Nephron progenitor cell (in vitro differentiated cells): ENCODE results near the gene GOLGA2.
A peak's percentile ranks its signal among the peaks of the same experiment; 100 is the strongest.

Source experiments
- DNase-seq: peaks from one replicate; pipeline ENCODE4 v3.0.0; 2021
- H3K27ac Mint-ChIP-seq: 2 replicates; pipeline ENCODE4 v1.8.0; 2021; ENCODE audit warnings: mild to moderate bottlenecking, moderate library complexity, mixed read lengths
- H3K27me3 Mint-ChIP-seq: 2 replicates; pipeline ENCODE4 v1.8.0; 2021; ENCODE audit warnings: mild to moderate bottlenecking, low read depth, mixed read lengths; ENCODE audit not compliant: poor library complexity
- H3K36me3 Mint-ChIP-seq: 2 replicates; pipeline ENCODE4 v1.8.0; 2021; ENCODE audit warnings: low read depth, mixed read lengths
- H3K4me1 Mint-ChIP-seq: 2 replicates; pipeline ENCODE4 v1.8.0; 2021; ENCODE audit warnings: mixed read lengths
- H3K4me3 Mint-ChIP-seq: 2 replicates; pipeline ENCODE4 v1.8.0; 2021; ENCODE audit warnings: mild to moderate bottlenecking, moderate library complexity, mixed read lengths
- H3K9me3 Mint-ChIP-seq: 2 replicates; pipeline ENCODE4 v1.8.0; 2021; ENCODE audit warnings: mild to moderate bottlenecking, moderate library complexity, mixed read lengths
- TF ChIP-seq, protein P1 (sequence below): fragments of 200-600 bp; sonication (generic); IDR thresholded peaks from 2 replicates; pipeline ENCODE4 v1.5.0; 2021; ENCODE audit warnings: antibody characterized with exemption

The GOLGA2 gene

DNA sequence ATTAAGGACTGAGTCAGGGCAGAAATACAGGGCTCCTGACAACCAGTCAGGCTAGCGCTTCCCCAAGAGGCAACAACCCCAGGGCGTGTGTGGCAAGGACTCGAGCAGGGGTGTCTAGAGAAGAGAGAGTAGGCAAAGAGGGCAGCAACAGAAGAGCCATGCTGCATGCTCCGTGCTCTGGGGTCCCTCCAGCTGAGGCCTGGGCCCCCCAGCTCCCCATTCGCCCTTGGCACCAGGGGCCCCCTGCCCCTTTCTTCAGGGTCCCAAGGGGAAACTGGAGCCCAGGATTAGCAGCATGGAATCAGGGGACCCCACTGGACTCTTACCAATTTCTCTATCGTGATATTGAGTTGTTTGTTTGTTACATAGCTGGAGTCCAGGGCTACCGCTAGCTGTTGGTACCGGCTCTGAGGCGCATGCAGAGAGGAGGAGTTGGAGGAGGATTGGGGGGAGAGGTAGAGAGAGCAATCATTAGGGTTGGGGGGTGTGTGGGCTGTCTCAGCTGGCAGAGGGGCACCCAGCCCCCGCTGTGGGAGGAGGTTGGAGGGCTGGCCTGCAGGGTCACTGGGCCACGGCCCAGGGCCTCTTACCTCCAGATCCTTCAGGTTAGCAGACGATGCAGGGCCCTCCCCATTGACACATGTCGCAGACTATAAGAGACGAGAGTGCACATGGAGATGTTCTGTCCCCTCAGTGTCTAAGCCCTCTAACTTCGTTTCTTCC, 8.8 kb downstream of the GOLGA2 start:
- H3K4me3 Mint-ChIP-seq = no peak overlapping the region
- H3K9me3 Mint-ChIP-seq = no peaks in the 10 kb centered on the region
- no peak for DNase-seq
- H3K4me1 Mint-ChIP-seq = peaks cover 8% of the 10 kb centered on the region
- TF ChIP-seq, protein P1, sequence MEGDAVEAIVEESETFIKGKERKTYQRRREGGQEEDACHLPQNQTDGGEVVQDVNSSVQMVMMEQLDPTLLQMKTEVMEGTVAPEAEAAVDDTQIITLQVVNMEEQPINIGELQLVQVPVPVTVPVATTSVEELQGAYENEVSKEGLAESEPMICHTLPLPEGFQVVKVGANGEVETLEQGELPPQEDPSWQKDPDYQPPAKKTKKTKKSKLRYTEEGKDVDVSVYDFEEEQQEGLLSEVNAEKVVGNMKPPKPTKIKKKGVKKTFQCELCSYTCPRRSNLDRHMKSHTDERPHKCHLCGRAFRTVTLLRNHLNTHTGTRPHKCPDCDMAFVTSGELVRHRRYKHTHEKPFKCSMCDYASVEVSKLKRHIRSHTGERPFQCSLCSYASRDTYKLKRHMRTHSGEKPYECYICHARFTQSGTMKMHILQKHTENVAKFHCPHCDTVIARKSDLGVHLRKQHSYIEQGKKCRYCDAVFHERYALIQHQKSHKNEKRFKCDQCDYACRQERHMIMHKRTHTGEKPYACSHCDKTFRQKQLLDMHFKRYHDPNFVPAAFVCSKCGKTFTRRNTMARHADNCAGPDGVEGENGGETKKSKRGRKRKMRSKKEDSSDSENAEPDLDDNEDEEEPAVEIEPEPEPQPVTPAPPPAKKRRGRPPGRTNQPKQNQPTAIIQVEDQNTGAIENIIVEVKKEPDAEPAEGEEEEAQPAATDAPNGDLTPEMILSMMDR = no peak
- H3K27ac Mint-ChIP-seq = peak overlapping the region; percentile 95
- no peaks in the 10 kb centered on the region for H3K27me3 Mint-ChIP-seq
- peaks cover 42% of the 10 kb centered on the region for H3K36me3 Mint-ChIP-seq

DNA sequence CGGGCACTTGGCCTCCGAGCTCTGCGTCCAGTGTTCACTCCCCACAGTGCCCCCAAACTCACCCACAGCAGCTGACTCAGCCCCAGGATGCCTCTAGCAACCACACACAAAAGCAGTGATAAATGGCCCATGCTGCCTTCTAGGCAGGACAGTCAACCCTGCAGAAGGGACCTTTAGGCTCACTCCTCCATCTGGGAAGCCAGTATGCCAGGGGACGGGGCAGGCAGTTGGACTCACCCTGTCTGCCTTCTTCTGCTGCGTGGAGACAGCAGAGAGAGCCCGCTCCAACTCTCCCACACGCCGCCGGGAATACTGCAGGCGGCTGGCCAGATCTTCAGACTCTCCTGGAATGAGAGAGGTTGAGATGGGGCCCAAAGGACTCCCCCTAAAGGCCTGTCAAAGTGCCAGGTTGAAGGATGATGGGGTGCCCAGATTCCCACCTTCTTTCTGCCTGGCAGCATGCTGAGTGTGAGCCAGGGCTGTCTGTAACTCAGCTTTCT, 10.4 kb downstream of the GOLGA2 start:
- H3K27me3 Mint-ChIP-seq = peaks cover 3% of the 10 kb centered on the region
- H3K9me3 Mint-ChIP-seq = no peaks in the 10 kb centered on the region
- H3K4me1 Mint-ChIP-seq = peaks cover 8% of the 10 kb centered on the region
- TF ChIP-seq, protein P1 = no peak
- no peak for DNase-seq
- H3K36me3 Mint-ChIP-seq = peaks cover 55% of the 10 kb centered on the region
- no peak overlapping the region for H3K4me3 Mint-ChIP-seq
- no peak overlapping the region for H3K27ac Mint-ChIP-seq

DNA sequence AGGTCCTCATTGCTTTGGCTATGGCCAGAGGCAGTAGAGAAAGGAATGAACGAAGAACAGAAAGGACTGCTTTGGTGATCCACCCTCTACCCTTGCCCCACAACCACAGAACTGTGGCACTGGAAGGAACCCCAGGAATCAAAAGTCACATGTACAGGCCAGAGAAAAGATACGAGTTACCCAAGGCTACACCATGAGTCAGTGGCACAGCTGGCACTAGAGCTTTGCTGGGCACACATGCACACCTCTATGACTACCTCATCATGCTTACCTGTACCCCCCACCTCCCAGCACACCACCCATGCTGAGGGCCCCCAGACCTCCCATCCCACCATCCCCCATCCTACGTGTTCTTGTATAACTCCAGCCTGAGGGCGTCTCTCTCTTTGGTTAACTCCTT, 13.1 kb downstream of the GOLGA2 start:
- Mint-ChIP-seq H3K36me3 (peaks cover 61% of the 10 kb centered on the region), H3K27ac (no peak overlapping the region), H3K4me3 (no peak overlapping the region), H3K27me3 (peaks cover 3% of the 10 kb centered on the region), H3K4me1 (peaks cover 7% of the 10 kb centered on the region), H3K9me3 (no peaks in the 10 kb centered on the region)
- no peak for DNase-seq
- TF ChIP-seq, protein P1 = no peak

DNA sequence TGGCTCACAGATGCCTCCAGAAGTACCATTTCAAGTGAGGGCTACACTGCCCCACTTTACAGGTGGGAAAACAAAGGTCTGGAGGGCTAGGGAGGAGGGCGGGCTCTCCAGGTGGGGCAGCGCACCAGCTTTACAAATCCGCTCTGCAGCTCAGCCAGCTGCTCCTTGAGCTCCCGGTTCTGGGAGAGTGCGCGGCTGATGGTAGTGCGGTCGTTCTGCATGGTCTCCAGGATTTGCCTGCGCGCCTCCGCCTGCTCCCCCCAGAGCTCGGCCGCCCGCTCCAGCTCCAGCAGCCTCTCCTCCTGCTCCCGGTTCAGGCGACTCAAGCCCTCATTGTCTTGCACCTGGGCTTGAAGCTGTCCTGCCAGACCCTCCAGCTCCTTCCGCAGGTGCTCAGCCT, 15.5 kb downstream of the GOLGA2 start:
- TF ChIP-seq, protein P1 = no peak
- no peak overlapping the region for H3K27ac Mint-ChIP-seq
- peaks cover 3% of the 10 kb centered on the region for H3K27me3 Mint-ChIP-seq
- peaks cover 54% of the 10 kb centered on the region for H3K36me3 Mint-ChIP-seq
- H3K4me1 Mint-ChIP-seq = peaks cover 3% of the 10 kb centered on the region
- no peak for DNase-seq
- no peak overlapping the region for H3K4me3 Mint-ChIP-seq
- no peaks in the 10 kb centered on the region for H3K9me3 Mint-ChIP-seq

DNA sequence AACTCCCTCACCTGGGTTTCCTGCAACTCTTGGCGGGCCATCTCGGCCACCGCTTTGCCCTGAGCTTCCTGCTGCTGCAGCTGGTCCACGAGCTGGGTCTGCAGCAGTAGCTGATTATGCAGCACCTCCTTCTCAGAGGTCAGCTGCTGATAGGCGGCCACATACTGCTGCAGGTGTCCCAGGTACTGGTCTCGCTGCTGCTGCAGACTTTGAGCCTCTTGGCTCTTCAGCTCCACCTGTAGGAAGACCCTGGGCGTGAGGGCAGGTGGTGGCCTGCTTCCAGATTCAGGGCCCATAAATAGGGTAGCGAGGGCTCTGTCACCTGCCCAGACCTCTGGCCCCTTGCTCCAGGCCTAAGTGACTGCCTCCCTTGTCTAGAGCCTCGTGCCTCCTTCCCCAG, 16.7 kb downstream of the GOLGA2 start:
- H3K27me3 Mint-ChIP-seq = peaks cover 3% of the 10 kb centered on the region
- DNase-seq = no peak
- no peaks in the 10 kb centered on the region for H3K9me3 Mint-ChIP-seq
- TF ChIP-seq, protein P1 = no peak
- H3K4me3 Mint-ChIP-seq = no peak overlapping the region
- H3K36me3 Mint-ChIP-seq = peaks cover 49% of the 10 kb centered on the region
- H3K27ac Mint-ChIP-seq = no peak overlapping the region
- H3K4me1 Mint-ChIP-seq = peaks cover 14% of the 10 kb centered on the region

DNA sequence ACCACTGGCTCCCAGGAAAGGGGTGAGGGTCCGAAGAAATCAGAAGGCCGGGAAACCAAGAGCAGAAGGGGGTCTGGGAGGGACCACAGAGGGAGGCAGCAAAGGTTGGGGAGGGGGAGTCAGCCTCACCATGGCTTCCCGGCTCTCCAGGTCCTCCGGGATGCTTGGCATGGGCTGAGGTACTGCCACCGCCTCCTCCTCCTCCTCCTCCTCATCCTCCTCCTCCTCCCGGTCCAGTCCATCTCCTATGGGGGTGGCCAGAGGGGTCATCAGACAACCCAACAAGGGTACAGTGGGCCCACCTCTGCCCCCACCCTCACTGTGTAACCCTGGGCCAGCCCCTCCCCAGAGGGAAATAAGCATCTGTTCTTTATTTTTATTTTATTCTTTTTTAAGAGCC, 17.5 kb downstream of the GOLGA2 start:
- peaks cover 49% of the 10 kb centered on the region for H3K36me3 Mint-ChIP-seq
- DNase-seq = no peak
- peaks cover 20% of the 10 kb centered on the region for H3K4me1 Mint-ChIP-seq
- peaks cover 3% of the 10 kb centered on the region for H3K27me3 Mint-ChIP-seq
- no peaks in the 10 kb centered on the region for H3K9me3 Mint-ChIP-seq
- H3K27ac Mint-ChIP-seq = peak overlapping the region; percentile 83
- TF ChIP-seq, protein P1 = no peak
- no peak overlapping the region for H3K4me3 Mint-ChIP-seq
